AG09319 (cell line): ENCODE results near the gene SLC44A1.

Experiments
- DNase-seq: peaks from one replicate; pipeline ENCODE4 v3.0.0-alpha.2; 2010; ENCODE audit warnings: low read depth; ENCODE audit errors: extremely low read depth
- TF ChIP-seq, protein P1 (sequence below): IDR thresholded peaks from 2 replicates; pipeline ENCODE4 v1.5.1; 2011; ENCODE audit warnings: low read depth, mild to moderate bottlenecking, inconsistent platforms, low read length, moderate library complexity

The SLC44A1 gene

DNA sequence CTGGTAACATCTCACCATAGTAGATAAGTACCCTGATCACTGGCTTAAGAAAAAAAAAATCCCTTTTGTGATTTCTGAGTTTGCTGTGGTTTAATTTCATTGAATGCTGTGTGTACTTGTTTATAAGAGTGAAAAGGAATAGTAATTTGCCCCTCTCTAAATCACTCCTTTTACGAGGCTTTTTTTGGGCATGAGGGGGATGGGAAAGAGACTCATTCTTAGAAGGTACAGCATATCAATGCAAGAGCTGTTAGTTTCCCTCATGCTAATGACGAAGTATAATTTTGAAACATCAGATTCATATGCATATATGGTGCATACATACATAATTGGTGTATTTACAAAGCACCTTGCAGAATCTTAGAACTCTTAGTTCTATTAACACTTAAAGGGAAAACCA lies 2.4 kb upstream of the SLC44A1 start:
- TF ChIP-seq, protein P1, sequence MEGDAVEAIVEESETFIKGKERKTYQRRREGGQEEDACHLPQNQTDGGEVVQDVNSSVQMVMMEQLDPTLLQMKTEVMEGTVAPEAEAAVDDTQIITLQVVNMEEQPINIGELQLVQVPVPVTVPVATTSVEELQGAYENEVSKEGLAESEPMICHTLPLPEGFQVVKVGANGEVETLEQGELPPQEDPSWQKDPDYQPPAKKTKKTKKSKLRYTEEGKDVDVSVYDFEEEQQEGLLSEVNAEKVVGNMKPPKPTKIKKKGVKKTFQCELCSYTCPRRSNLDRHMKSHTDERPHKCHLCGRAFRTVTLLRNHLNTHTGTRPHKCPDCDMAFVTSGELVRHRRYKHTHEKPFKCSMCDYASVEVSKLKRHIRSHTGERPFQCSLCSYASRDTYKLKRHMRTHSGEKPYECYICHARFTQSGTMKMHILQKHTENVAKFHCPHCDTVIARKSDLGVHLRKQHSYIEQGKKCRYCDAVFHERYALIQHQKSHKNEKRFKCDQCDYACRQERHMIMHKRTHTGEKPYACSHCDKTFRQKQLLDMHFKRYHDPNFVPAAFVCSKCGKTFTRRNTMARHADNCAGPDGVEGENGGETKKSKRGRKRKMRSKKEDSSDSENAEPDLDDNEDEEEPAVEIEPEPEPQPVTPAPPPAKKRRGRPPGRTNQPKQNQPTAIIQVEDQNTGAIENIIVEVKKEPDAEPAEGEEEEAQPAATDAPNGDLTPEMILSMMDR: no peak
- DNase-seq: no peak

DNA sequence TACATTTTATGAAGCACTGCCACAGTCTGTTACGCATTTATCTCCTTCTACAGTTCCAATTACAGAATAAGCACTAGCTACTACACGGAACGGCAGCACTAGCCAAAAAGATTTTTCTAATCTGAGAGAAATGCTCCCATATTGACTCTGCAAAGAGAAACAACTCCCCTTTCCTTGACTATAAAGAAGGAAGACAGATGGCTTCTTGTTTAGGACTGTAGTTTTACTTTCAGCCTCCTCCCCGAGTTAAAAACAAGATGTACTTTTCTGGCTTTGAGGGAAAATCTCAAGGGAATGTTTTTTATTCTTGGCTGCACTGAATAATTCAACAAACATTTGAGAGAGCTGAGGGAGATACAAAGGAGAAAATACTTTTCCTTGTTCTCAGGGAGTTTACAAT lies 1.9 kb upstream of the SLC44A1 start:
- TF ChIP-seq, protein P1: no peak
- no peak for DNase-seq

DNA sequence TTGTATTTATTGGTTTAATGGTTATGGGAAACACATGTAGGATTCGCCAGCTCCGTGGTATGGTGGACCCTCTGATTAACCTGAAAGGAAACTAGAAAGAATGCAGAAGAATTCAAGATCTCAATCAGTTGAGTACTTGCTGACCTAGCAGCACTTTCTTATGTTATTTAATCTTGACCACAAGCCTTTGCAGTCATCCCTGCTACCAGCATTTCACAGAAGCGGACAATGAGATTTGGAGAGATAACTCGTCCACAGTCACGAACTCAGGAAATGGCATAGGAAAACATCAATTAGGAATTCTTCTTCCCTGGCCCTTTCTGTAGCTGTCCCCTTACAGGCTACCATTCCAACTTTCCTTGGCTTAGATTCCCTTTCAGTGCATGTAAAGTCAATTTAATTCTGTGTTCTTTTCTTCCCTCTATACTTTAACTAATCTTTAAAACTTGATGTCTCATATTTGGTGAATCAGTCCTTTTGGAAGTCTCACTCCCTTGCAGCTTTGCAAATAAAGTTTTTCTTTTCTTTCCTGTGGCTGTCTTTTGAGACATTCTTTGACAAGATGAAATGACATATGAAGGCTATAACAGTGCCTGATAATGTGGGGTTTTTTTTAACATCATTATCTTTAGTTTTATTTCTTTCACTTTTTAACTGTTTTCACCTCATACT lies 1.3 kb upstream of the SLC44A1 start:
- TF ChIP-seq, protein P1: no peak
- no peak for DNase-seq

DNA sequence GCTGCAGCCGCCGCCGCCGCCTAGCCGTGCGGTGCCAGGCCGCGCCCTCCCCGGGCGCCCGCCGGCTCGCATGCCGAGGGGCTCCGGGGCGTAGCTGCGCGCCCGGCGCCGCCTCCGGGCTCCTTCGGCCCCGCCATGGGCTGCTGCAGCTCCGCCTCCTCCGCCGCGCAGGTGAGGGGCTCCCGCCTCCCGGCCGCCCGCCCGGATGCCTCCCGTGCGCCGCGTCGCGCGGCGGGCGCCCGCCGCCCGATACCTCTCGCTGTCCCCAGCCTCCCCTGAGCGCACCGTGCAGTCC lies 230 bp downstream of the SLC44A1 start:
- no peak for DNase-seq
- TF ChIP-seq, protein P1: no peak

DNA sequence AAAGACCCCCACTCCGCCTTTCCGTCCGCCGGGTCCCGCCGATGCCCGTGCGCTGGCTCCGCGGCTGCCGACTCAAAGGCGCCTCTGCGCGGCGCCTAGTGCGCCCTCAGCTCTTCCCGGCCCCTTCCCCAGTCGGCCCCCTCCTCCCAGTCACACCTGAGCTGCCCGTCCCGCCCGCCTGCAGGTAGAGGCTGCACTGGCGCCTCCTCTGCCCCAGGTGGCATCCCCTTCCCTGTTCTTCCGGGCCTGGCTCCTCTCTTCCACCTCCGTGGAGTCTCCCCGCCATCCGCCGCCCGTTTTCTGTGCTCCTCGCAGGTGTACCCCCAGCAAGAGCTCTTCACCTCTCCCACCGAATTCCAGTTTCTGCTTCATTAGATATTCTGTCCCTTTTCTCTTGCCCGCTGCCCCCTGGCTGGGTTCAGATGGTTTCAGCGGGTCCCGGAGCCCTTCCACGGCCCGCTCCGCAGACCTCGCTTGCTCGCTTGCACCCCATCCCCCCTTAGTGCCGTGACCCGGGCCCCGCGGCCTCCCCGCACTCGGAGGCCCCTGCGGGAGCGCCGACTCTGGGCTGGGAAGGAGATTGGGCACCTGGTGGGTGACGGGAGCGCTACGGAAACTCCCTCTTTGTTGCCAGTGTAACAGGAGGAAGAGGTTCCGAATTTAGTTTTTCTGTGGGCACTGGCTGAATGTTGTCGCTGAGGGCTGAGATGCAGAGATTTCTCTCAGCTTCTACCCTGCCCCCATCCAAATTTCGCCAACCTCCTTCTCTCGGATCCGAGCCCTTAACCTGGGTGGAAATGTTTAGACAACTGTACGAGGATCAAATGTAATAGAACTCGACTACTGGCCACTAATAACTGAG lies 809 bp downstream of the SLC44A1 start:
- DNase-seq: no peak
- TF ChIP-seq, protein P1: no peak; the same call in 1 of the 2 replicates

DNA sequence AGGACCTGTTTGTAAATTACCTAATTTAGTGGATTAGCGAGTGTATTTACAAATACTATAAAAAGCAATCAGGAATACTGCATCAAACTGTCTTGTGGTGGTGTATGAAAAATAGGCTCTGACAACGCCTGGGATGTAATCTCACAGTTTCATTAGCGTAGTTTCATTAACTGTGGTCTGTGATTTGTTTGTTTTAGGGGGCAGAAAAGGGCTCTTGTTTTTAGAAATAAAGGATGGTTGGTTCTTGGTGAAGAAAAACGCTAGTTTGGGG lies 1.4 kb downstream of the SLC44A1 start:
- TF ChIP-seq, protein P1: no peak
- no peak for DNase-seq

DNA sequence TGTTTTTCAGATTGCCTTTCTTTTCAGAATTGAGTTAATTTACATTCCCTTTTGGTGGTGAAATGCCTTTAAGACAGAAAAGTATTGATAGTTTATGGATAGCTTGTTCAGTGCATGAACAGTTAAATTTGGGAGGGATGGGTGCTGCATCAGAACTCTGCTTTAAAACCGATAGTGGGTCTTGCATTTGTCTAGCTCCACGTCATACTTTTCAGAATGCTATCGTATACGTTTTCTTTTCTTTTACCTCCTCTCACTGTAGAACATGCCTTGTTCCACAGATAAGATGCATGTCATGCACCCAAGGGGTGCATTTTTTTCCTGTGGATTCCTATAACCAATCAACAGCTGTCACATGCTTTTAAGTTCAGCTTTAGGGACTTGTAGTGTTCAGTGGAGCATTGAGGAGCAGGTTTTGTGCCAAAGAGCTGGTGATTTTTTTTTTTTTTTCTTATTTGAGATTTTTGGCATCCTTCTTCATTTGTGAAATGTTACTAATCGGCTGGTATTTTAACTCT lies 2.3 kb downstream of the SLC44A1 start:
- no peak for DNase-seq

More for the DNA sequence above, 2.3 kb downstream of the SLC44A1 start:
- TF ChIP-seq, protein P1: no peak
